AG09309 (cell line): ENCODE results near the gene COCH.
A peak's percentile ranks its signal among the peaks of the same experiment; 100 is the strongest.

Source experiments
- DNase-seq: peaks from one replicate; pipeline ENCODE4 v3.0.0-alpha.2; 2010; ENCODE audit warnings: low read depth
- H3K4me3 ChIP-seq: 2 replicates; pipeline ENCODE4 v1.5.1; 2011; ENCODE audit warnings: mild to moderate bottlenecking, low read depth, low read length, moderate library complexity; ENCODE audit not compliant: control insufficient read depth
- CTCF ChIP-seq: IDR thresholded peaks from 2 replicates; pipeline ENCODE4 v1.5.1; 2011; ENCODE audit warnings: mild to moderate bottlenecking, low read depth, low read length, inconsistent platforms; ENCODE audit not compliant: insufficient read depth, control insufficient read depth; ENCODE audit errors: missing control alignments

COCH gene

GRCh38 chr14:30903285-30904124 lies 29.1 kb downstream of the COCH start:
- no peak overlapping the region for H3K4me3 ChIP-seq
- no peak for TF ChIP-seq CTCF
- DNase-seq, result no peak

GRCh38 chr14:30906752-30907658 lies 32.6 kb downstream of the COCH start:
- TF ChIP-seq CTCF, result peak; percentile 12
- H3K4me3 ChIP-seq, result no peak overlapping the region
- DNase-seq, result no peak

GRCh38 chr14:30907659-30908057 lies 33.3 kb downstream of the COCH start:
- no peak for DNase-seq
- TF ChIP-seq CTCF, result no peak
- no peak overlapping the region for H3K4me3 ChIP-seq

GRCh38 chr14:30908826-30909225 lies 34.5 kb downstream of the COCH start:
- DNase-seq, result no peak
- TF ChIP-seq CTCF, result no peak
- H3K4me3 ChIP-seq, result no peak overlapping the region

GRCh38 chr14:30914812-30915211 lies 40.5 kb downstream of the COCH start:
- no peak for TF ChIP-seq CTCF
- DNase-seq, result no peak
- H3K4me3 ChIP-seq, result no peak overlapping the region

- no peak for TF ChIP-seq CTCF
- no peak overlapping the region for H3K4me3 ChIP-seq
- peak; percentile 29 for DNase-seq
Measured at GRCh38 chr14:30915596-30915995, 41.2 kb downstream of the COCH start.
